NCI-H128 (cell line): ENCODE results near the gene HIPK2.

Source experiments
- DNase-seq: peaks from one replicate; lab custom pipeline; 2025; ENCODE audit not compliant: unreplicated experiment; lab: John Stamatoyannopoulos, UW

Gene HIPK2

DNA sequence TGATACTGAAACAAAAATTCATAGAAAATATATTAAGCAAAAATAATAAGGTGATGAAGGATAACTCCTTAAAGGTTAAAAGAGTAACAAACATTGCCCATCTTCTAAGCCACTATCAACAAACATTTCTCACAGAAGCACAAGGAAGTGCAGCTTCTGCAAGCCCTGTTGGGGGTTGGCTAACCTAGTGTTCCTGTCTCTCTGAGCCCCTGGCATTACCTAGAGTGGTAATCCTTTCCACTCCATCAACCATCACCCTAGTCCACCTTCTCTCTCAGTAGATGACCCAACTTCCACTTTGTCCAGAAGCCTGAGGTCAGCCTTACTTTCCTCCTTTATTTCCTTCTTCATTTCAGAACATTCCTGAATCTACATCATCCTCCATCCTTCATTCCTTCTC is 59.7 kb downstream of the HIPK2 start:
- DNase-seq, result no peak

DNA sequence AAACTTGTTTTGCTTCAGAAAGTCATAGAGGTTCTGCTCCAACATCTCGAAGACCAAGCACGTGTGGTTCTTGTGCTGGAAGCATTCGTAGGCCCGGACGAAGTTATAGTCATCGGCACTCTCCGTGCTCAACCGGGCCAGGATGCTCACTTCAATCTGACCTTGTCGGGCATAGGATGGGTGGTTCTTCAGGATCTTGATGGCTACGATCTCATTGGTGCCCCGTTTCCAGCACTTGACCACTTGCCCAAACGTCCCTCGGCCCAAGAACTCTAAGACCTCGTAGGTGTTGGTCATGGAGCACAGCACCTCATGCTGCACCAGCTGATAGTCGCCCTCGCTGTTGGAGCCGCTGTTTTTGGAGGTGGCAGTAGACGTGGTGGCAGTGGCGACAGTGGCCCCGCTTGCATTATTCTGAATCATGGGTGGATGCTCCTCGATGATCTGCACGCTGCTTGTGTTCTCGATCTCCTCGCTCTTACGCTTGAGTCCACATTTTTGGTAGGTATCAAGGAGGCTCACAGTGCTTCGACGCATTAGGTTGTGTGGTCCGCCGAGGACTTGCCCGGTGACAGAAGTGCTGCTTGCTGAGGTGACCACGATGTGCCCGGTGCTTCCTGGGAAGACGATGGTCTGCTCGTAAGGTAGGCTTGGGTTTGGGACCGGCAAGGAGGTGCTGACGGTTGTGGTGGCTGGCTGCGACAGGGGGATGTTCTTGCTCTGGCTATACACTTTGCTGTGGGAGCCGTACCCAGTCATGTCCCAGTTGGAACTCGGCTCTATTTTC is 61.4 kb downstream of the HIPK2 start:
- DNase-seq, result no peak

DNA sequence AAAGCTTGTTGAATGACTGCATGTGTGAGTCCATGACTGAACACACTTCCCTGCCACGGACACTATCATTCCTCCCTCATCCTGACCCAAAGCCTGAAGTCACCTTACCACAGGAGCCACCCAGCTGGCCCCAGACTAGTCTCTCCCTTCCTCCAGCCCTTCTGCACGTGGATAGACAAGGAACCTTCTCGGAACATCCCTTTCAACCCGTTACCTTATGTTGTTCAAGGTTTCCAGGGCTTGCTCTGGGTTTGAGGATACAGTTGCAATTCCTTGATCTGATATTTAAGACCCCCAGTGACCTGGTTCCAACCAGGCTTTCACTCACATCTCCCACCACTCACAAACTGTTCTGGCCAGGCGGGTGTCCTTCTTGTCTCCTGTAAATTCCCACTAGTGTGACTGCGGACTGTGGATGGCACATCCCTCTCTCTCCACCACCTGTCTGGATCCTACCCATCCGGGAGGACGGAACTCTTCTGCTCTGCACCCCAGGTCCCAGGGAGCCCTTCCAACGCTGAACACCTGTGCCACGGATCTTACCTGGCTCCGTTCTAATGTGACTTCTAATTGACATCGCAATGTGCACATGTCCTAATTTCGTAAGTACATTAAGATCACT is 62.5 kb downstream of the HIPK2 start:
- DNase-seq, result no peak

DNA sequence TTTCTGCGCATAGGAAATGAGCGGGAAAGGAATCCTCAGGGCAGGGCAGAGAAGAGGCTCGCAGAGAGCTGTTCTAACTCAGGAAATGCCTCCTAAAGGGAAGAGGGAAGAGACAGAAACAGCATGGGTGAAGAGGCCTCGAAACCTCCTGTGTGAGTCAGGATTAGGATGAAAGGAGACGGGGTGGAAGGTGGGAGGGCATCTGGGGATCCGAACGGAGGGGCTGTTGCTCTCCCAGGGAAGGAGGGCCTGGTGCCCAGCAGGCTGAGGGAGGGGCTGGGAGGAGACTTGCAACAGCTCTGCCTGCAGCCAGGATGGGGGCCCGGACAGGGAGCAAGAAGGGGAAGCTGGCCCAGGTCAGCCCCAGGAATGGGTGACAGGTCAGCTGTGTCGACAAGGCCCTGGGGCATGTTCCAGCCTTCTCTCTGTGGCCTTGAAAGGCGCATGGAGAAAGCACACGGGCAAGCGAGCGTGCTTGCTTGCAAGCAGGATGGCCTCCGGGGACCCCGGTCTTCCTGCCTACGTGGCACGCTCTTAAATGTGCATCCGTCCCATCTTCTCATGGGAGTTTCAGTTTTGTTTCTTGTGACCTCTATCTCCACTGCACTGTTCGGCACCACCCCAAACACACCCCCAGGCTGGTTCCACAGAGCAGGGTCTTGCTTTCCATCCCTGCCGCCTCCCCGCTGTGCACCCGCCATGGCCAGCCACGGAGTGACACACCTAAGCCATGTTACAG is 63.5 kb downstream of the HIPK2 start:
- no peak for DNase-seq

DNA sequence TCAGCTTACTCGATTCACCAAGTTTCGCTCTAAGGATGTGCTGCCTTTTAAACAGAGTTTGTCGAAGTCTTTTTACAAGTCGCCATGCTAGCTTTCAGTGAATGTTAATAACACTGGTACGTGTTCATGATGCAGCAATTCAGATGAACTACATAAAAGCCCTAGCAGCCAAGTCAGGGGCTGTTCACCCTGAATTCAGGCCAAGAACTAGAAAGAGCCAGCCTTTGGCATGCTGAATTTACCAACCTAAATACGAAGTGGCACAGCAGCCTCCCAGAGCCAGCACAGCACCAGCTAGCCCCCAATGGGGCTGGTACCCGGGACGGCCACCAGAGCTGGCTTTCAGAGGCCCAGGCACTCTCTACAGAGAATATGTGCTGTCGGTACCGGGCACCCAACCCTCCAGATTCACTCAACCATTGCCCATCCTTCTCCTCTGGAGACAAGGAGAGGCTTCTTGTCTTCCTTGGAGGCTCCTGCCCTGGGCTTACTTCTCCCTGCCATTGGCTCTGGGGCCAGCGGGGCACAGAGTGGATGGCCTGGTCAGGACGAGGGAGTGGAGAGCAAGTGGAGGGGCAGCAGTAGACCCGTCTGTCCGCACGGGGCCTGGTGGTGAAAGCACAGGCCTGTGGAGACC is 64.2 kb downstream of the HIPK2 start:
- no peak for DNase-seq

DNA sequence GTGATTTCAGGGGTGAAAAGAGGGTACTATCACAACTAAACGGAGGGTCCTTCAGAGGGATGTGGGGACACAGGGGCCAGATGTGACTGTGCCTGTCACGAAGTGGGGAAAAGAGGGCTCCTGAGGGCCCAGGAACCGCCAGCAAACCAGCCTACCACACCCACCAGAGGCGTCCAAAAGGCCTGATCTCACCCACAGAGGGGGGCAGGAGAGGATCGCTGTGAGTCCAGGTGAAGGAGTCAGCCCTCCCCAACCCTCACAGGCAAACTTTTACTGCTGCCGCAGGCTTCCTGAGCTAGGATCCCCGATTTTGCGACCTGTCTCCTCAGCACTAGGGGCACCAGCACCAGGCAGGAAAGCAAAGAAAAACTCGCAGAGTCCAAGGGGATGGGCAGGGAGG is 64.7 kb downstream of the HIPK2 start:
- DNase-seq, result no peak

DNA sequence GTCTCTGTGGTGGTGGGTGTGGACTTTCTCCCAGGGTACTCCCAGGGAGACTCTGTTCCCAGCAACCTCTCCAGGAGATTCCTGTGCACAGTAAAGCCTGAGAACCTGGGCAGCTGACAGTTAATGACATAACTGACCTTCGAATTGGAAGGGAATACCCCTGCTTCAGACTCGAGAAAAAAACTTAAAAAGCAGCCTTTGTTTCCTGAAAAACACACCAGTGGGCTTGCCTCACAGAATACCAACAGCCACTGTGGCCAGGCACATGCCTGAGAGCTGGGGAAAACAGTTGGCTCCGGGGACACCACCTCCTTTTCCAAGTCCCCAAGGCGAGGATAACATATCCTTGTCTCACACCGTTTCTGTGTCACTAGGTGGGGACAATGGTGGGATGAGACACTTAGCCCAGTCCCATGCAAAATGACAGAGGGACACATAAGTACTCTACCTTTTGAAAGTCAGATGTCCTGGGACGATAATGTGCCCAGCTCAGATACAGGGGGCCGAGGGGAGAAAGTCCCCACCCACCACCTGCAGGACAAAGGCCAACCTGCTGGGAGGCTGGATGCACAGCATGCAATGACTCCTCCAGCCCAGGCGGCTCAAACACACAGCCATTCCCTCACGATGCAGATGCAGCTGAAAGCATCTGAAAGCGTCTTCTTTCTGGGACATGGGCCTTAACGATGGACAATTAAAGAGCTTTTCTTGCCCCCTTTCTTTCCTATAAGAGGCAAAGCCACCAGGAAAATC is 65.6 kb downstream of the HIPK2 start:
- DNase-seq, result no peak

DNA sequence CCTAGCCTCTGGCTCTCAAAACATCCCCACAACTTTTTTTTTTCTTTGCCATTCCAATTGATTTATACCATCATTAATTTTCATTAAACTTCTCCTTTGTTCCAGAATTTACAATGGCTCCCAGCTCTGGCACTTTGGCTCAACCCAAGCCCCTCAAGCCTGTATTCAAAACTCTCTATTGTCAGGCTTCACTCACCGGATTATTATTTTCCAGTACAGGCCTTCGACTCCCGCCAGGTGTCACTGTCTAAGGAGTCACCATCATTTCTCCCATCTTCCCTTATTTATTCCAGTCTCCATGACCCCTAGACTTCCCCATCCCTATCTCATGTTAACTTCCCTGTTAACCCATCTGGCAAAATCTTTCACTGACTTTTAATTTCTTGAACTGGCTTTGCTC is 67.8 kb downstream of the HIPK2 start:
- no peak for DNase-seq

DNA sequence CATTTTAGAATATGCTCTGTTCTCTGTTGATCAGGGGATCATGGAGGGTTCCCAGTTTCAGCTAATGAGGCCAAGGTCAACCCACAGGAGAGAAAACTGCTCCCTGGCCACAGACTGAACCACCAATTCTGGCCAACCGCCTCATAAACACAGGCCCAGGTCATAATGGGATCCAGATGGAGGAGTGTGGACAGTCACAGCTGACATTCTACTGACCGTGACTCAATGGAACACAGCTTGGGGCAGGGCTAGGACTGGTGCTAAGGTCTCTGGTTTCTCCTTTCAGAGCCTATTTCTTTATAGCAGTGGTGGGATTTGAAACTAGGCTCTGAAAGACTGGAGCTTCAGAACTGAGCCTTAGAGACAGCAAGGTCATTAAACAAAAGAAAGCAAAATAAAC is 68.3 kb downstream of the HIPK2 start:
- DNase-seq, result no peak

DNA sequence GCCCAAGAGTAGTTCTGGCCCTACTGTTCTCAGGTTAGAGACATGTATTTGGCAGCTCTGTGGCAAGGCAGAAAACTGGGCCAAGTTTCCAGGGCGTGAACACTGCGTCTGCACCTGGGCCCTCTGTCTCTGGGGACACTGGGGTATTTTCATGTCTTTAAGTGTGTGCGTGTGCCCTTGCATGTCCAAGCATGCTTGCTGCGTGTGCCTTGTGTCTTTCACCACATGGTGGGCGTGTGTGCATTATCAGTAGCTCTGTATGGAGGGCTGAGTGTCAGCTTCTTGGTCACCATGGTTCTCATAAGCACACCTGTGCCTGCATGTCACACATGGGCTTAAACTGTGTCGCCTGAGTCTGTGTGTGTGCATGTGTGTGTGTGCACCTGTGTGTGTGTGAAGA is 69.3 kb downstream of the HIPK2 start:
- DNase-seq, result no peak

DNA sequence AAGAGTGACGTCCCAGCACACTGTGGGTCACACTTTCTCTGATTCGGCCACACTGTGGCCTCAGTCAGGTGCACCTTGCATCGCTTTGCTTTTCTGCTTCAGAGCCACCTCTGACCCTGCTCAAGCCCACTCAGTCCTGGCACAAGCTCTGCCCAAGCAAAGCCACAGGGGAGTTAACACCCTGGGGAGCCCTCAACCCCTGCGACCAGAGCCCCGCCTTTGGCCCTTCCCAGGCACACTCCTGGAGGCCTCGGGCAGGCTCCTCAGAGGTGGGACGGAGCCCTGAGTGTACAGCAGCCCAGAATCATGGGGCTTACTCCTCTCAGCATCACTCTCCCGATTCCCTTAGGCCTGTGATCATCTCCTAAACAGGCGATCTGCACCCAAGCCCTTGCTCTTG is 71.0 kb downstream of the HIPK2 start:
- DNase-seq, result no peak

DNA sequence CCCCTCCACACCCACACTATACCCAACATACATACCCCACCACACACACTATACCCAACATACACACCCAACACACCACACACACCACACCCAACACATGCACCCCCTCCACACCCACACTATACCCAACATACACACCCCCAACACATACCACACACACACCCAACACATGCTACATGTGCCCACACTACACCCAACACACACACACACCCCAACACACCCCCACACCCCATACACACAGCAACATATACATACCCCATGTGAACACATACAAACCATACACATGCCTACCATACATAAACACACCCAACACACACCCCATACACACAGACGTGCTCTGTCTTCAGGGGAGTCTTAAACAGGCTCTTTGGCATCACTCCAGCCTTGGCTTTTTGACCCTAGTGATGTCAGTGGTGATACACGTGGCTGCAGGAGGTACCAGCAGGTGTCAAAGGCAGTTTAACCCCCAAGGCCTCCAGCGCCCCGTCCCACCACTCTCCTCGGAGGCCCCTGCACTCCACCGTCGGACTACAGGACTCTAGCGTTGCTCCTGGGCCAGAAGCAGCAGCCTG is 73.4 kb downstream of the HIPK2 start:
- no peak for DNase-seq

DNA sequence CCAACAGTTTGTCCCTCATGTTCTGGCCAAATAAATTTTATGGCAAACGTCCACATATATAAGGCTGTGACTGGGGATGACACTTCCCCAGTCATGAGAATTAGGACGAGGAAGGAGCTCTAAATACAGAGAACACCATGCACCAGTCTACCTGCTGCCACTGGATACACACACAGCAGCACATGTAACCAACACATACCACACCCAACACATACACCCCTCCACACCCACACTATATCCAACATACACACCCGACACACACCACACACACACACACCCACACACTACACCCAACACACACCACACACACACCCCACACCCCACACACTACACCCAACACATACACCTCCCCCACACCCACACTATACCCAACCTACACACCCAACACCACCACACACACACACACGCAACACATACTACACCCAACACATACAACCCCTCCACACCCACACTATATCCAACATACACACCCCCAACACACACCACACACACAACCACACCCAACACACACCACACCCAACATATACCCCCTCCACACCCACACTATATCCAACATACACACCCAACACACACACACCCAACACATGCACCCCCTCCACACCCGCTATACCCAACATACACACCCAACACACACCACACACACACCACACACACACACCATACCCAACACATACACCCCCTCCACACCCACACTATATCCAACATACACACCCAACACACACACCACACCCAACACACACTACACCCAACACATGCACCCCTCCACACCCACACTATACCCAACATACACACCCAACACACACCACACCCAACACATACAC is 74.1 kb downstream of the HIPK2 start:
- no peak for DNase-seq

DNA sequence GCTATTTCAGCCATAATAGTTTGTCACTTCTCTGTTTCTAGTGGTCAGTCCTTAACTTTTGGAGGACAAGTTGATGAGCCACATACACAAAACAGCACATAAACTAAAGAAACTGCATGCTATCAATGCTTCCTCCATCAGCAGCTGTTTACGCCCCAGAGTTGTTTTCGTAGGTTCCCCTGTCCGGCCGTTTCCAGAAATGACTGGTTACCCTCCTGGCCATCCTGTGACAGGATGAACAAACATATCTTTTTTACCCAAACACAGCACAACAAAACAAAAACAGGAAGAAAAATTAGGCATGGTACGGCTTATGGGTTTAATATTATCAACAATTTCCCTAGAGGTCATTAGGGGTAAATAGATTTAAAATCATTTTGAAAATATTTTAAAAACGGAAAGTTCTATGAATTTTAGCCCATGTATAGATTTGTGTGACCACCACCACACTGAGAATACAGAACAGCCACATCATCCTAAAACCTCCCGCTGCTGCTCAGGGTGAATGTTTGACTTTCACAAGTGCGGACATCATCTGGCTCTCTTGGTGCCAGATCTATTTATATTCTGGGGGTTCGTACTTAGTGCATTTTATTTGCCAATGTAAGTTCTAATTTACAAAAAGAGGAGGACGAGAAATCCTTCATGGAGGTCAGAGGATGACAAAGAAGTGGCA is 74.8 kb downstream of the HIPK2 start:
- no peak for DNase-seq

DNA sequence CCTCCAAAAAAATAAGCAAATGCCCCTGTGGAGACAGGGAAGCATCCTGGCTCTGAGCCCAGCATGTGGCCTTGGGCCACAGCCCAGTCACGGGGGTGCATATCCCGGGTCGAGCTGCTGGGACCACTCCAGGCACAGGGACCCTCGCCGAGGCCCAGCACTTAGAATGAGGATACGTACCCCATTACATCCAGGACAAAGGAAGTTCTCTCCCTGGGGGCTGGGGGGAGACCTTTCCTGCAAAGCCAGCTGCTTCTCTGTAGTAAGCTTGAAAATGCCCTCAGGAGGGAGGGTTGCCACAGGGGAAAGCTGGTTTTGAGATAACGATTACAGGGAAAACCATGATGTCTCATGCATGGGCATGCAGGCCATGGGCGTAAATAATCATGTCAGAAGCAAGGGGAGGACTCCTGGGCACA is 75.5 kb downstream of the HIPK2 start:
- no peak for DNase-seq

DNA sequence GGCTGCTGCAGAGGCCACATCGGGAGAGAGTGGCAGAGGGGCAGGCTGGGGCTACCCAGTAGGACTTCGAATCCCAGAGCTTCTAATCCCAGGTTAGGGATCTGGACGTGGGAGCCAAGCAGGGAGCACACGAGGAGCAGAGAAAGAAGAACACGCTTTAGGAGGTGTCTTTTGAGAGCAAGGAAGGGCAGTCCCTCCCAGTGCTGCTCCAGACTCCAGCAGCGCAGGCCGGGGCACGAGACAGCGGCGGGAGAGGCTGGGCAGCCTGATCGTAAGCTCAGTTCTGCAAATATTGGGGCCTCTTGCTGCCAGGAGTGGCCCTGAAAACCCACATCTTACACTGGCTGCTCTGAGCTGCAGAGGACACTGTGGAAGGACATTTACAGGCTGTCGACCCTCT is 75.9 kb downstream of the HIPK2 start:
- no peak for DNase-seq

DNA sequence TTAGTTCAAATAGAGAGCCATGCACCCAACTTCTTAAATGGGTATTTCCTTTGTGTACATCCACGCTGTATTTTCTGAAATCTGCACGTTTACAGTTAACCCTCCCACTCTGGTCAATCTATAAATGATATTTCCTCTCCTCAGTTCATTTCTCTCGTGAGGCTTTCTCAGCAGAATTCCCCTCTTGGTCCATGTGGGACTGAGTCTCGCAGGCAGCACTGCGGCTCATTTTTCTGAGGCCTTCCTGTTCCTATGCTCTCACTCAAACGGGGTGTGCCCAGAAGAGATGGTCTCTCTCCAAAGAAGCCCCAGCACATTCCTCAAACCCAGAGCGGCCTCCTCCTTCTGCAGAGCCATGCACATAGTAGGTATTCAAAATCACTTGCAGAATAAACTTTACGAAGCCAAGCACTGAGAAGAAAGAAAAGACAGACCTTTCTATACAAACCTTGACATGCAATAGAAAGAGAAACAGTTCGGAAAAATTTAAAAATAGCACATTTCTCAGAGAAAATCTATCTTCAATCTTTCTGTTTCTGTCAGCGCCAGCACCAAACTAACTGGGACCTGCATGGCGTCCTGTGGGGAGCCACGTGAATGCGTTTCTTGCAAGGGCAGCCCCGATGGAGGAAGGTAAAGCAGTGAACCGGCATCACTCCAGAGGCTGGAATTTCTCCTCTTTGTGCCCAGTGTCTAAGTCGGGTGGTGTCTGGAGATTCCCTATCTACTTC is 77.1 kb downstream of the HIPK2 start:
- DNase-seq, result no peak

DNA sequence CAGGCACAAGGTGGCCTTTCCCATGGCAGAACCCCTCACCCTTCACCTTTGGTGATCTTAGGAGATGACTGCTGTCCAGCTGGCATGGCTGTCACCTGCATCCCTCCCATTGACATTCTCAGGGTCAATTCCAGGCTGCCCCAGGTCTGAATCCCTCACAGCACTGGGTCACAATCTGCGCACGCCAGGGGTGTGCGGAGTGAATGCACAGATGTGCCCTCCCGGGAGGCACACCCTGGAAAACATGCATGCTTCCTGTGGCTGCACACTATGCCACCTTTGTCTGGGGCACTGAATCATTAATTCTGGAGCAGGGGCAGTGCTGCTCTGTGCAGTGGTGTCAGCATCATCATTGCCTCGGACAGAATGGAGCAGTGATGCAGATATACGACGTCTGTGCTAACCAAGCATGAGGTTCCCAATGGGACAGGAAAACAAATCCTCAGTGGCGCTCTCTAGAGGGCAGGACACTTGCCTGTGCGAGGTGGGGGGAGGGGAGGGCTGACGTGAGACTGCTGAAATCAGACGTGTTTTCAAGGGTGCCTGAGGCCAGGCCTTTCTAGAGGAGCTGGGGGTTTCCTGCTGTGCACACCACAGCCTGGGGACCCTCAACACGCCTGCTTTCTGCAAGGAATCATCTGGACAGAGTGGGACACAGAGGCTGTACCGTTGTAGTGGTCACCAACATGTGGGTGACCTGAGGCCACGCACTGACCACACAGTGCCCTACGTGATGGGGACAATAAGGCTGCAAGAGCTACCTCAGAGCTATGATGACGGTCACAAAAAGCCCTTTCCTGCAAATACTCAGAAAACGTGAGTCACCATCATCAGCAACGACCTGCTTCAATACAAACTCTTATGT is 77.9 kb downstream of the HIPK2 start:
- no peak for DNase-seq
